Stimulated activated CD4-positive, alpha-beta T cell treated with anti-CD3 and anti-CD28 coated beads, Interleukin-4, amount 100 ng/mL, for 24 hours (primary cell): ENCODE data around the gene RPL29.

Experiments
- DNase-seq: peaks from one replicate; pipeline ENCODE4 v3.0.0-alpha.2; 2020

Gene RPL29

DNA sequence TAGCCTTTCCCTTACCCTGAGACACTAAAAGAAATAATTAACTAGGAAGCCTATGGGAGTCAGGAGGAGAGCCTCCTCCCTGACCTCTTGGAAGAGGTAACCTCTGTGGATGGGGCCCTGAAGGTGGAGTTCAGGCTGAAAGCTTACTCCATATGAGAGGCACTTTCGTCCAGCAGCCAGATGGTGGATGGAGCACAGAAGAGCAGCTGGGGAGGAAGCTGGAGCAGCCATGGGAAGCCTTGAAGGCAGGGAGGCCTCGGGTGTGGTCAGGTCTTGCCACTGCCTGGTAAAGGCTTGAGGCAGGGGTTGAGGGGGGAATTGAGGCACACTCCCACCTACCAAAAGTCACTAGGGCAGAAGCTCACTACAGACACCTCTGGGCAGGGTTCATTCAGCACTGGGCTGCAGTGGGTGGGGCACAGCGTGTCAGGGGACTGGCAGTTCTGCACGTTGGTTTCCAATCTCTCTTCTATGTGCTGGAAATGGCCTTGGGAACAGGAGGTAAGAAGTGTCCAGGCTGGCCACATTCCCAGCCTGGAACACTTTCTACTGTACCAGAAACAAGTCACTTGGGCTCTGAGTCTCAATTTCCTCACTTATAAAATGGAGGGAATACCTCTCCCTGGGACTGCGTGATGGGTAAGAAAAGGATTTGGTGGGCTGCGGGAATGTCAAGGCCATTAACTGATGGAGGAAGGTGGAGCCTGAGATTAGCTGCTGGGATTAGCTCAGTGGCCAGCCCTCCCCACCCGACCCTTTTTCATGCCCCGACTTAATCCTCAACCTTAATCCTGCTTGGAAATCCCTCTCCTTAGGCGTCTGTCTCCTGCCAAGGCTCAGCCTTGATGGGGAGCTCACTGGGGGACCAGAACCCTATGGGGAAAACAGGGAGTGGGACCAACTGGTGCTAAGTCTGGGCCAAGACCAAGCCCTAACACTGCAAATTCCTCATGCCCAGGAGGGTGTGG is 33.8 kb downstream of the RPL29 start:
- DNase-seq = no peak

GRCh38 chr3:51961011-51961410 is 34.7 kb downstream of the RPL29 start:
- no peak for DNase-seq

DNA sequence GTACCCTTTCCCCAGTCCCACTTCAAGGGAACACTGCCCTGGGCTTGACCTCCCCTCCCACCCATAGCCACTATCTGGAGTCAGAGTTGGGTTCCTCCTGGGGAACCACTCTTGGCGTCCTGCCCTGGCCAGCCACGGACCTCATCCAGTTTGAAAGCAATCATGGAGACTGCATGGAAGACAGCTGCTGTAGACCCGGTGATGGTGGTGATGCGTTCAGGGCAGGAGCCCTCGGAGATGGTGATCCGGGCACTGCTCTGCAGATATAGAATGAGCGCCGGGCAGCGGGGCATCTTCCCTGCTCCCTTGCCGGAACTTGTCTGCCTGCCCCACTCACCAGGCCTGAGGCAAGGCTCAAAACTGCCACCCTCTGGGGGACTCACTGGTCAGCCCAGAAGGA is 35.3 kb downstream of the RPL29 start:
- DNase-seq = no peak

- DNase-seq = no peak
Measured at GRCh38 chr3:51959651-51960050, 36.0 kb downstream of the RPL29 start.

DNA sequence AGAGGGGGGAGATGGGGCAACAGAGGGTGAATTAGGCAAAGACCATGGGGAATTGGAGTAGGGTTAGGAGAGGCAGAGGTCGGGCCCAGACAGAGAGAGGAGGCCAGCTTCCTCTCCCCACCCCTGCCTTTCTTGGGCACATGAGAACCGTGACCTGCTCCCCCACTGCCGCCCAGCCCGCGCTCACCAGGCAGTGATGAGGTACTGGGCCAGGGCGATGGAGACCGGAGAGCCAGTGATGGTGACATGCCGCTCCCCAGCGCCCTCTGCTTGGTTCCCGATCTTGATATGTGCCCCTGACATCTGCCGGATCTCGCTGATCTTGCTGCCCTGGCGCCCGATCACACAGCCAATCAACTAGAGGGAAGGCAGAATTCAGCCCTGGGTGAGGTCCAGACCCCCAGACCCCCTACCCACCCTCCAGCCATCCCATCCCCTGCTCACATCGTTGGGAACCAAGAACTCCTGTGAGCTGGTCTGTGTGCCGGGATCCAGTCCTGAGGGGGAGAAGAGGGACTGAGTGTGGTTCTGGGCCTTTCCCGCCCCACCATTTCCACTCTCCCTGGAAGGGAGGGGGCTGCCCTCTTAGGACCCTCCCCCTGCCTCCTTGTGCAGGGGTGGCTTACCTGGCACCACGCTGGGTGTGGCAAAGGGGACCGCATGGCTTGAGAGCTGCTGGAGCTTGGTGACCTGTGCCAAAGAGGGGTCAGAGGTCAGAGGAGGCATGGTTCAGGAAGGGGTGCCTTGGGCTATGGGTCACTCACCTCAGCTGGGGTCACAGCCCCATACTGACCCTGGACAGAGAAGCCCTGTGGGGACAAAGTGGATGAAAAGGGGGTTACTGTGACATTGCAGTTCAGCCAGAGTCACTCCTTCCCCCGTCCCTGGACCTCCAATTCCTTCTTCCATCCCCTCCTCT is 36.8 kb downstream of the RPL29 start:
- no peak for DNase-seq

DNA sequence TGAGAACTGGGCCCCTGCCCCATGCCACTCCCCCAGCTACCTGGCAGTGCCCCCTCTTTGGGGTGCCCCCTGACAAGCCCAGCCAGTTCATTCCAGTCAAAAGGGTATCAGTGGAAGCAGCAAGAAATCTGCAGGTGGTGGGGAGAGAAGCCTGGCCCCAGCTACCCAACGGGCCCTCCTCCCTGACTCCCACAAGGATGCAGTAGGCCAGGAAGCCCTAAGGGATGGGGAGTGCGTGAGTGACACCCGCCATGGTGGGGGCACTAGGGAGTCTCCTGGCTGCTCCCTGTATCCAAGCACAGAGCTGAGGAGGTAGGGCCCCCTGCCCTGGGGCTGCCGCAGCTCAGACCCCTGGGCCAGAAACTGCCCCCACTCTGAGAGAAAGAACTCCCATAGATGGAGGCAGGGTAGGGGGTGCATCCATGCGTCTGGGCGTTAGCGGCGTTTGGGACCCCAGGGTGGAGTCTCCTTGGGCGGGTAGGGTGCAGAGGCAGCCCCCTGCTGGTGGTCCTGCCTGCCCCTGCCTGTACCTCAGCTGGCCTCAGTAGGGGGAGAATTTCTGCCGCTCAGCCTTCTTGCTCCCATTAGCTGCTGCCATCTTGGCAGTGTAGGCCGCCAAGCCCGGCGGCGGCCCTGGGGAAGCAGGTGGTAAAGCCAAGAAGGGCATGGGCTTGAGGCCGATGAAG is 38.0 kb downstream of the RPL29 start:
- no peak for DNase-seq

DNA sequence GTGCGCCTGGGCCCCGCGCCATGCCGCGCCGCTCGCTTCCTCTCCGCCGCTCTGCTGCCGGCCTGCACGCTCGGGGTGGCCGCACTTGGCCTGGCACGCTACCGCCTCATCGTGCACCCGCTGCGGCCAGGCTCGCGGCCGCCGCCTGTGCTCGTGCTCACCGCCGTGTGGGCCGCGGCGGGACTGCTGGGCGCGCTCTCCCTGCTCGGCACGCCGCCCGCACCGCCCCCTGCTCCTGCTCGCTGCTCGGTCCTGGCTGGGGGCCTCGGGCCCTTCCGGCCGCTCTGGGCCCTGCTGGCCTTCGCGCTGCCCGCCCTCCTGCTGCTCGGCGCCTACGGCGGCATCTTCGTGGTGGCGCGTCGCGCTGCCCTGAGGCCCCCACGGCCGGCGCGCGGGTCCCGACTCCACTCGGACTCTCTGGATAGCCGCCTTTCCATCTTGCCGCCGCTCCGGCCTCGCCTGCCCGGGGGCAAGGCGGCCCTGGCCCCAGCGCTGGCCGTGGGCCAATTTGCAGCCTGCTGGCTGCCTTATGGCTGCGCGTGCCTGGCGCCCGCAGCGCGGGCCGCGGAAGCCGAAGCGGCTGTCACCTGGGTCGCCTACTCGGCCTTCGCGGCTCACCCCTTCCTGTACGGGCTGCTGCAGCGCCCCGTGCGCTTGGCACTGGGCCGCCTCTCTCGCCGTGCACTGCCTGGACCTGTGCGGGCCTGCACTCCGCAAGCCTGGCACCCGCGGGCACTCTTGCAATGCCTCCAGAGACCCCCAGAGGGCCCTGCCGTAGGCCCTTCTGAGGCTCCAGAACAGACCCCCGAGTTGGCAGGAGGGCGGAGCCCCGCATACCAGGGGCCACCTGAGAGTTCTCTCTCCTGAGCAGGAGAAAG is 39.6 kb downstream of the RPL29 start:
- peak; percentile 37 for DNase-seq

DNA sequence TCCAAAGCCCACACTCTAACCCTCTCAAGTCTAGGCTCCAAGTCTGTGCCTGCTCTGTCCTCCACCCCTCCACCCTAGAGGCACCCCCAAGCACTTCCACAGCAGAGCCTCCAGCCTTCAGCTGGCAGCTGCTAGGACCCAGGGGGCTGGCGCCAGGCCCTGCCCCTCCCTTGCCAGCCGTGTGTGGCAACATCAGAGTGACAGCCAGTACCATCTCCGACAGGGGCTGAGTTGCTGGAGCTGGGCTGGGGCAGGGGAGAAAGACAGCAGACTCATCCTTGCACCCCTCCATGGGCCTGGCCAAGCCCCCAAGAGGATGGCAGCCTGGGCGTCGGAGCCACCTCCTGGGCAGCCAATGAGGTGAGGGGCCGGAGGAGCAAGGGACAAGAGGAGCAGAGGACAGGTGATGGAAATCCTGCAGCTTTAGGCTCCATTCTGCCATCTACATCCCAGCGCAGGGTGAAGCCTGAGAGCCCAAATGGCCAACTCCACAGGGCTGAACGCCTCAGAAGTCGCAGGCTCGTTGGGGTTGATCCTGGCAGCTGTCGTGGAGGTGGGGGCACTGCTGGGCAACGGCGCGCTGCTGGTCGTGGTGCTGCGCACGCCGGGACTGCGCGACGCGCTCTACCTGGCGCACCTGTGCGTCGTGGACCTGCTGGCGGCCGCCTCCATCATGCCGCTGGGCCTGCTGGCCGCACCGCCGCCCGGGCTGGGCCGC is 40.4 kb downstream of the RPL29 start, which contains the start of gene GPR62:
Gene GPR62 (plus strand): TSS at position 207 of the 718 bp plus-strand sequence. CDS start 272 bp downstream, at position 479.
- DNase-seq = no peak

DNA sequence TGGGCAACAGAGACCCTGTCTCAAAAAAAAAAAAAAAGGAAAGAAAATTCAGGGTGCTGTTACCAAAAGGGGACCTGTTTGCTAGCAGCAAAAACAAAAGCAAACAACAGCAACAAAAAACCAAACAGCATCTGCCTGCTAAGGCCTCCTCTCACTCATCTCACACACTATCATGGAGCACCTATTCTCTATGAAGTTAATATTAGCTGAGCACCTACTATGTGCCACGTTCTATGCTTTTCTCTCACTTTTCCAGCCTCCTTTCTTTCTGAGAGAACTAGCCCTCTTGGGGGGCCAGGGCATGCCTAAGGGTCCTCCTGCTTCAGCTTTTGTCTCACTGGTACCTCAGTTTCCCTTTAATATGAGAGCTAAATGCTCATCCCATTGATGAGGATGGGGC is 41.0 kb downstream of the RPL29 start:
- no peak for DNase-seq

DNA sequence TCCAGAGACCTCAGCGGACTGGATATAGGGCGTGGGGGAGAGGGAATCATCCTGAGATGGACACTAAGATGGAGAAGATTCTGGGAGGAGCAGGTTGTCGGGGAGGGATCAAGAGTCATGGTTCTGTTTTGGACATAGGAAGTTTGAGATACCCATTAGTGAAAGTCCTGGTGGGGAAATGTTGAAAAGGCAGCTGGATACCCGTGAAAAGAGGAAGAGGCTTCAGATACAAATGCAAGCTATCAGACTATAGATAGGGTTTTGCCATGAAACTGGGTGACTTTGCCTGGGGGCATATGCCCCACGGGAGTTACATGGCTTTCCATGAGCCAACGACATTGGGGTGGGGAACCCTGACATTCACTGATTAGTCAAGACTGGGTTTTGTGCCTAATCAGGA is 41.6 kb downstream of the RPL29 start:
- no peak for DNase-seq

DNA sequence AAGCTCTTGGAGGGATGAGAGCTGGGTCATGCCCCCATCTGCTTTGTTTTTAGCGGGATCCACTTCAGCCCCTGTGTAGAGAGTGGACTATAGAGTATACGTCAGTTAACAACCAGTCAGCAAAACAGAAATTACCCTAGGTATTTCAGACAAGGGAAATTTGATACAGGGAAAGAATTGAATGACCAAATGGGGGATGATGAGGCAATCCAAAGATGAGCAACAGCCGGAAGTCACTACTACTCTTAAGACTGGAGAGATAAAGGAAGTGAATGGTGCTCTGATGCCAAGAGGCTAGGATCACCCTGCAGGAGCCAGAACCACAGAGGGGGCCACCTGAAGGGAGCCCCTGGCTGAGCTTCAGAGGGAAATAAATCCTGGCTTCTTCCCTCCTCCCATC is 42.2 kb downstream of the RPL29 start:
- no peak for DNase-seq

- no peak for DNase-seq
Measured at GRCh38 chr3:51950899-51951298, 44.8 kb downstream of the RPL29 start.

DNA sequence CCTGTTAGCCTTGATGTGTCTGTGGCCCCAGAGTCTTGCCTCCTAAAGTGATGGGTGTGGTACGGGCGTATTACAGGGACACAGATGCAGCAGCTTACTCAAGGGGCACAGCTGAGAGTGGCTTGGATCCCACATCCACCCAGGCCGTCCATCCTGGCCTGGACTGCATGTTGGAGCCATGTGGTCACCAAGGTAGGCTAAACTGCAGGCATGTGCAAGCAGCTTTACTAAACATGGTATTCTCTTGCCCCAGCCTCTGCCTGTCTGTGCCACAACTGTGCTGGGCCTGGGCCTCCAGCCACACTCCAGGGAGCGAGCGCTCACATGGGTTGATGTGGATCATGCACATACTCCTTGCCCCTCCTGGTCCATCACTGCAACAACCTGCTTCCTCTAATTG is 46.6 kb downstream of the RPL29 start:
- DNase-seq = no peak

DNA sequence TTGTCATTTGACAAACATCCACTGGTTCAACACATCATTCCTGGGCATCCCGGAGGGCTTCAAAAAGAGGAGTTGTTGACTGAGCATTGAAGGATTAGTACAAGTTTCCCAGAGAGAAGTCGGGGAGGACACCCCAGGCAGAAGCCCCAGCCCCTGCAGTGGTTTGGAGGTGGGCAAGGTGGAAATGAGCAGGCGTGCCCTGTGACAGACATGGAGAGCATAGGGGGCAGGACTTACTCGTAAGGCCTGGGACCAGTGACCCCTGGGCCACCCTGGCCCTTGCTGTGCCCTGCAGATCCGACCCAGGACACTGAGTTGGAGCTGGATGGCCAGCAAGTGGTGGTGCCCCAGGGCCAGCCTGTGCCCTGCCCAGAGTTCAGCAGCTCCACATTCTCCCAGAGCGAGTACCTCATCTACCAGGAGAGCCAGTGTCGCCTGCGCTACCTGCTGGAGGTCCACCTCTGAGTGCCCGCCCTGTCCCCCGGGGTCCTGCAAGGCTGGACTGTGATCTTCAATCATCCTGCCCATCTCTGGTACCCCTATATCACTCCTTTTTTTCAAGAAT is 47.6 kb downstream of the RPL29 start:
- no peak for DNase-seq

- no peak for DNase-seq
Measured at GRCh38 chr3:51947215-51947900, 48.3 kb downstream of the RPL29 start.

DNA sequence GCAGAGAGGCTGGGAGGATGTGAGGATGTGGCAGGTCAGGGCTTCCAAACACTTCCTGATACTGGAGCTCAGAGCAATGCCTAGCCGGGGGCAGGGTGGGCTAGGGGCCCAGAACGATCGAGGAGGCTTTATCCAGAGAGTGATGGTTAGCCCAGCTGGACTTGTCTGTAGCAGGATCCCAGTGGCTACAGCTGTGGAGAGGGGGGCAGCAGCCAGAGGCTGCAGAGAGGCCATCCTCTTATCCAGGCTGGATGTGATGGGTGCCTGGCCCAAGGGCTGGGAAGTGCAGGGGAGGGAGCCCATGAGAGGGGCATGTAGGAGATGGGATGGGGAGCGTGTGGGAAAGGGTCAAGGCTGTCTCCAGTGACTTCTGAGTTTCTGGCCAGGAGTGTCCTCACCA is 48.9 kb downstream of the RPL29 start:
- no peak for DNase-seq

DNA sequence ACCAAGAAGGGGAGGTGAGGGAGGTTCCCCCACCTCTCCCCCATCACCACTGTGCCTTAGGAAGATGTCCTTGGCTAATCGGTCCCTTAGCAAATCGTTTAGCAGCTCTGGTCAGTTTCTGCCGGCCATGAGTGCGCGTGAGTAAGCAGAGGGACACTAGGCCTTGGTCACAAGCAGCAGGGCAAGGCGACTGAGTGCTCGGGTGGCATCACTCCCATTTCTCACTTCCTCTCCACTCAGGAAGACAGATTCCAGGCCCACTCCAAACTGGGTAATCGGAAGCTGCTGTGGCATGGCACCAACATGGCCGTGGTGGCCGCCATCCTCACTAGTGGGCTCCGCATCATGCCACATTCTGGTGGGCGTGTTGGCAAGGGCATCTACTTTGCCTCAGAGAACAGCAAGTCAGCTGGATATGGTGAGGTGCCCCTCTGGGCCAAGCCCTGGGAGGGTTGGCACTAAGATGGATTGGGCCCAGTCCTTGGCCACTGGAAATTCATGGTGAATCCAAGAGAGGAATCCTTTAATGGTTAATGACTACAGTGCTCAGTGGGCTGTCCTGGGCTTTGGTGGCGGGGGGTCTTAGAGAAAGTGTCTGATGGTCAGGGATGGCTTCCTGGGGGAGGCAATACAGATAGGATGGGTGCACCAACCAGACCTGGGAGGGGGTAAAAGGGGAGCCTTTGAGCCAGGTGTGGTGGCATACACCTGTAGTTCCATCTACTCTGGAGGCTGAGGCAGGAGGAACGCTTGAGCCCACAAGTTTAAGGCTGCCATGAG is 49.6 kb downstream of the RPL29 start:
- DNase-seq = no peak

DNA sequence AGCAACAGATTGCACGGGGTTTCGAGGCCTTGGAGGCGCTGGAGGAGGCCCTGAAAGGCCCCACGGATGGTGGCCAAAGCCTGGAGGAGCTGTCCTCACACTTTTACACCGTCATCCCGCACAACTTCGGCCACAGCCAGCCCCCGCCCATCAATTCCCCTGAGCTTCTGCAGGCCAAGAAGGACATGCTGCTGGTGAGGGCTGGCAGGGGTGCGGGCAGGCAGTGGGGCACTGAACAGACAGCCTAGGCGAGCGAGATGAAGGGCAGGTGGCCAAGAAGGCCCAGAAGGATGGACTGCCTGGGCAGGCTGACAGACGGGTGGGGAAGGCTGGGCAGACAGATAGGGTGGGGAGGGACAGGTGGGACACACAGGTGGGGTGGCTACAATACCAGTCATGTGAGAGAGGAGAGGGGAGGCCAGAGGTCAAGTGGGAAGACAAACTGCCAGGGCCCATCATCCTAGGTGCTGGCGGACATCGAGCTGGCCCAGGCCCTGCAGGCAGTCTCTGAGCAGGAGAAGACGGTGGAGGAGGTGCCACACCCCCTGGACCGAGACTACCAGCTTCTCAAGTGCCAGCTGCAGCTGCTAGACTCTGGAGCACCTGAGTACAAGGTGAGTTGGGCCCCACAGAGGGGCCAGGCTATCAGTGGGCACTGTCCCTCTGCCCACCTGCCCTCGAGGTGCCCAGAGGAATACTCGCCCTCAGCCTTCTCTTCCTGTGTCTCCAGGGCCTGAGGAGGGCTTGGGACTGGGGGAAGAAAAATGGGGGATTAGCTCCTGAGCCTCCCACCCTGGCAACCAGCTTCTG is 50.5 kb downstream of the RPL29 start:
- no peak for DNase-seq
